AG04449 (cell line): Measurements from ENCODE around the gene LY6G5C.

Source experiments
- CTCF ChIA-PET: fragments of 350-600 bp; formaldehyde crosslinking; extraction: SDS; loops from one replicate; lab custom pipeline; 2021; ENCODE audit warnings: antibody characterized with exemption; lab: Yijun Ruan, JAX
- POLR2A ChIA-PET: fragments of 400-600, 350-600 bp; formaldehyde crosslinking; extraction: SDS; loops from one replicate; lab custom pipeline; 2020; ENCODE audit warnings: antibody characterized with exemption, inconsistent platforms; lab: Yijun Ruan, JAX
- DNase-seq: peaks from one replicate; pipeline ENCODE4 v3.0.0-alpha.2; 2010; ENCODE audit warnings: low read depth, low spot score
- H3K4me3 ChIP-seq: 2 replicates; pipeline ENCODE4 v1.5.1; 2011; ENCODE audit warnings: low read depth, mild to moderate bottlenecking, control low read depth, low read length
- TF ChIP-seq, protein P1 (sequence below): IDR thresholded peaks from one replicate; pipeline ENCODE4 v1.5.1; 2011; ENCODE audit warnings: mild to moderate bottlenecking, moderate library complexity, low read length, control low read depth, inconsistent platforms; ENCODE audit not compliant: insufficient read depth; ENCODE audit errors: missing control alignments

LY6G5C gene

DNA sequence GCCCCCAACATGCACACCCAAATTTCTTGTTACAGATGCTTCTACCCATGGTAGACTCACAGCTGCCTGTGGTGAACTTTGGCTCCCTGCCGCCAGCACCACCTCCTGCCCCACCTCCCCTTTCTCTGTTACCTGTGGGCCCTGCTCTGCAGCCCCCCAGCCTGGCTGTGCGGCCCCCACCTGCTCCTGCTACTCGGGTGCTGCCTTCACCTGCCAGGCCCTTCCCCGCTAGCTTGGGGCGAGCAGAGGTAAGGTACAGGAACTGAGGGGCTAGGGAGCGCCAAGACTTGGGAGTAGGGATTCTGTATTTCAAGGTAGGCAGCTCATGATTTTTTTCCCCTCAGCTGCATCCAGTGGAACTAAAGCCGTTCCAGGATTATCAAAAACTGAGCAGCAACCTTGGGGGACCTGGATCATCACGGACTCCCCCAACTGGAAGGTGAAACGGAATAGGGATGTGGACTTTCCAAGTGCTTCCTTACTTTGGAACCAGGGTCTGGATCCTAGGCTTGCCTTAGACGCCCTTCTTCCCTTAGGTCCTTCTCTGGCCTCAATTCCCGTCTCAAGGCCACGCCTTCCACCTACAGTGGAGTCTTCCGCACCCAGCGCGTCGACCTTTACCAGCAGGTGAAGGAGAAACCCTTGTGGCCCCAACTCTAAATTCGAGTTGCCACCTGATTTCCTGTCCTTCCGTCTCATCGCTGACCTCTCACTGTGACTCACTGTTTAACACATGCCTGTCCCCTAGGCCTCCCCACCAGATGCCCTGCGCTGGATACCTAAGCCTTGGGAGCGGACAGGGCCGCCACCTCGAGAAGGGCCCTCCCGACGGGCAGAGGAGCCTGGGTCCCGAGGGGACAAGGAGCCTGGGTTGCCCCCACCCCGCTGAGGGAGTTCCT lies 43.9 kb downstream of the LY6G5C start:
- CTCF ChIA-PET, result interaction anchor here (2.6 kb wide), 1 partner anchor 11 kb away, joined by 11 read pairs; no protein-coding TSS in a partner anchor
- H3K4me3 ChIP-seq, result no peak overlapping the region
- POLR2A ChIA-PET, result interaction anchor here (0.6 to 3.1 kb wide), 4 partner anchors 15 to 27 kb away, joined by 3 to 16 read pairs (median 6); partner anchors contain the start of genes BAG6 and PRRC2A
- TF ChIP-seq, protein P1, sequence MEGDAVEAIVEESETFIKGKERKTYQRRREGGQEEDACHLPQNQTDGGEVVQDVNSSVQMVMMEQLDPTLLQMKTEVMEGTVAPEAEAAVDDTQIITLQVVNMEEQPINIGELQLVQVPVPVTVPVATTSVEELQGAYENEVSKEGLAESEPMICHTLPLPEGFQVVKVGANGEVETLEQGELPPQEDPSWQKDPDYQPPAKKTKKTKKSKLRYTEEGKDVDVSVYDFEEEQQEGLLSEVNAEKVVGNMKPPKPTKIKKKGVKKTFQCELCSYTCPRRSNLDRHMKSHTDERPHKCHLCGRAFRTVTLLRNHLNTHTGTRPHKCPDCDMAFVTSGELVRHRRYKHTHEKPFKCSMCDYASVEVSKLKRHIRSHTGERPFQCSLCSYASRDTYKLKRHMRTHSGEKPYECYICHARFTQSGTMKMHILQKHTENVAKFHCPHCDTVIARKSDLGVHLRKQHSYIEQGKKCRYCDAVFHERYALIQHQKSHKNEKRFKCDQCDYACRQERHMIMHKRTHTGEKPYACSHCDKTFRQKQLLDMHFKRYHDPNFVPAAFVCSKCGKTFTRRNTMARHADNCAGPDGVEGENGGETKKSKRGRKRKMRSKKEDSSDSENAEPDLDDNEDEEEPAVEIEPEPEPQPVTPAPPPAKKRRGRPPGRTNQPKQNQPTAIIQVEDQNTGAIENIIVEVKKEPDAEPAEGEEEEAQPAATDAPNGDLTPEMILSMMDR, result no peak
- no peak for DNase-seq

DNA sequence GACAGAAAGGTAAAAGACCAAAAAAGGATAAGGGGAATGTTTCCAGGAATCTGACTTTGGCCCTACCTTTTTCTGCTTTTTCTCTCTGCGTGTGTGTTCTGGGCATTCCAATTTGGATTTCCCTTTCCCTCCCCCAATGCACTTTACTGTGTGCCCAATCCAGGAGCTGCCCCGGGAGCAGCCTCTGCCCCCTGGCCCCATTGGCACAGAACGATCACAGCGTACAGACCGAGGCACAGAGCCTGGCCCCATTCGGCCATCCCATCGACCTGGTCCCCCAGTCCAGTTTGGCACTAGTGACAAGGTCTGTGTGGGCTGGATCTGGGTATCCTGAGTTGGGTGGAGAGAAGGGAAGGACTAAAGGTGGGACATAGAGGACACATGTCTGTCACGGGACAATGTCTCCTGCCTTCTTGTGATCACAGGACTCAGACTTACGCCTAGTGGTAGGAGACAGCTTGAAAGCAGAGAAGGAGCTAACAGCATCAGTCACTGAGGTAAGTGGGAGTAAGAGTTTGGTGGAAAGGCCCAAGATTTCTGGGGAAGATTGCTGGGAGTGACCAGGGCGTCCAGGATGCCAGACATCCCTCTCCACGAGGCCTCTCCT lies 45.8 kb downstream of the LY6G5C start:
- POLR2A ChIA-PET, result interaction anchor here (0.7 to 1.4 kb wide), 5 partner anchors 9 to 97 kb away, joined by 3 to 6 read pairs (median 3); partner anchors contain the start of gene BAG6
- TF ChIP-seq, protein P1, result no peak
- no peak for DNase-seq
- CTCF ChIA-PET, result interaction anchor here (0.9 to 2.6 kb wide), 4 partner anchors 9 to 37 kb away, joined by 3 to 11 read pairs (median 4); no protein-coding TSS in a partner anchor
- no peak overlapping the region for H3K4me3 ChIP-seq

DNA sequence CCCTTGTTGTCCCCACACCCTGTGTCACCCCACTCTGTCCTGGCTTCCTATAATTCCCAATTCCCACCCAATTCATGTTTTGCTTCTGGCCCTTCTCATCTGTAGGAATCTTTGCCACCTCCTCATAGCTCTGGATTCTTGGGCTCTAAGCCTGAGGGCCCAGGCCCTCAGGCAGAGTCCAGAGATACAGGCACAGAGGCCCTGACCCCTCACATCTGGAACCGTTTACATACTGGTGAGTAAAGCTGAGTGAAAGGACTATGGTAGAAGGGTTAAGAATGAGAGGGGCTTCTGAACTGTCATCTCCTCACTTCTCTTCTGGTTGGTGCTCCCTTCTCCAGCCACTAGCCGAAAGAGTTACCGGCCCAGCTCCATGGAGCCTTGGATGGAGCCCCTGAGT lies 46.7 kb downstream of the LY6G5C start:
- CTCF ChIA-PET, result interaction anchor here (0.7 to 2.0 kb wide), 4 partner anchors 10 to 36 kb away, joined by 3 to 5 read pairs (median 4); no protein-coding TSS in a partner anchor
- POLR2A ChIA-PET, result interaction anchor here (0.6 to 1.2 kb wide), 3 partner anchors 12 to 1741 kb away, joined by 3 to 6 read pairs (median 4); no protein-coding TSS in a partner anchor

DNA sequence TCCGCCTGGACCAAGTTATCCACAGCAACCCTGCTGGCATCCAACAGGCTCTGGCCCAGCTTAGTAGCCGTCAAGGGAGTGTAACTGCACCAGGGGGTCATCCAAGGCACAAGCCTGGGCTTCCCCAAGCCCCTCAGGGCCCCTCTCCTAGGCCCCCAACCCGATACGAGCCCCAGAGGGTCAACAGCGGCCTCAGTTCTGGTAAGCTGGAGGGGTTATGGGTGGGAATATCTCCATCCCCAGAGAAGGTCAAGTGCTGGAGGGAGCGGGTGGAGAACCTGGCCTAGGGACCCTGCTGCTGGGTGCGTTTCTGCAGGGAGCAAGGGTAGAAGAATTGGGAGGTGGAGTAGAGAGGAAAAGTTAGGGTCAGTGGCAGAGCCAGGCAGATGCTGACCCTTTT lies 47.4 kb downstream of the LY6G5C start:
- H3K4me3 ChIP-seq, result no peak overlapping the region
- DNase-seq, result no peak
- CTCF ChIA-PET, result interaction anchor here (0.7 to 2.0 kb wide), 5 partner anchors 10 to 35 kb away, joined by 3 to 5 read pairs (median 3); no protein-coding TSS in a partner anchor
- TF ChIP-seq, protein P1, result no peak
- POLR2A ChIA-PET, result no interaction called here

More for the DNA sequence above, 46.7 kb downstream of the LY6G5C start:
- TF ChIP-seq, protein P1, result no peak
- no peak overlapping the region for H3K4me3 ChIP-seq
- no peak for DNase-seq

DNA sequence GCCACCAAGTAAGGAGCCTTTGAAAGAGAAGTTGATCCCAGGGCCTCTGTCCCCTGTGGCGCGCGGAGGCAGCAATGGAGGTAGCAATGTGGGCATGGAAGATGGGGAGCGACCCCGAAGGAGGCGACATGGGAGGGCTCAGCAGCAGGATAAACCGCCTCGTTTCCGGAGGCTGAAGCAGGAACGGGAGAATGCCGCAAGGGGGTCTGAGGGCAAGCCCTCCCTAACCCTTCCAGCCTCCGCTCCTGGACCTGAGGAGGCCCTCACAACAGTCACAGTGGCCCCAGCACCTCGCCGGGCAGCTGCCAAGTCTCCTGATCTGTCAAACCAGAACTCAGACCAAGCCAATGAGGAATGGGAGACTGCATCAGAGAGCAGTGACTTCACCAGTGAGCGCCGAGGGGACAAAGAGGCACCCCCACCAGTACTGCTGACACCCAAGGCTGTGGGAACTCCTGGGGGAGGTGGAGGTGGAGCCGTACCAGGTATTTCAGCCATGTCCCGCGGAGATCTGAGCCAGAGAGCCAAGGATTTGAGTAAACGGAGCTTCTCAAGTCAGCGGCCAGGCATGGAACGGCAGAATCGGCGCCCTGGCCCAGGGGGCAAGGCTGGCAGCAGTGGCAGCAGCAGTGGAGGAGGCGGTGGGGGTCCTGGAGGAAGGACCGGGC lies 48.5 kb downstream of the LY6G5C start:
- POLR2A ChIA-PET, result no interaction called here
- CTCF ChIA-PET, result interaction anchor here (0.8 kb wide), 1 partner anchor 33 kb away, joined by 3 read pairs; no protein-coding TSS in a partner anchor
- no peak overlapping the region for H3K4me3 ChIP-seq
- TF ChIP-seq, protein P1, result no peak
- DNase-seq, result no peak
